Measurements from ENCODE around the gene AGFG1.

AGFG1 gene

GRCh38 chr2:227454323-227454860 lies 17.6 kb upstream of the AGFG1 start:
- no peak for DNase-seq (ENCODE audit: low read depth, low spot score)
- Histone ChIP-seq H3K9me3 (ENCODE audit: insufficient read depth, low read length) (no peaks in the 10 kb centered on the region), H3K4me3 (ENCODE audit: insufficient read length, low read depth) (no peak overlapping the region), H3K9ac (ENCODE audit: insufficient read length, low read depth) (no peak overlapping the region), H3K36me3 (ENCODE audit: insufficient read depth, insufficient read length, low read length) (no peaks in the 10 kb centered on the region), H3K4me1 (ENCODE audit: insufficient read depth, insufficient read length) (no peaks in the 10 kb centered on the region), H3K27me3 (ENCODE audit: insufficient read depth, insufficient read length) (no peaks in the 10 kb centered on the region)
- no peak for TF ChIP-seq SUZ12 (IDR thresholded peaks at IDR 0.05; ENCODE audit: extremely low read depth, insufficient read depth, insufficient read length)

- H3K36me3 ChIP-seq (ENCODE audit: insufficient read depth, insufficient read length, low read length), result no peaks in the 10 kb centered on the region
- H3K27me3 ChIP-seq (ENCODE audit: insufficient read depth, insufficient read length), result no peaks in the 10 kb centered on the region
- no peak overlapping the region for H3K9ac ChIP-seq (ENCODE audit: insufficient read length, low read depth)
- TF ChIP-seq SUZ12 (IDR thresholded peaks at IDR 0.05; ENCODE audit: extremely low read depth, insufficient read depth, insufficient read length), result no peak
- no peak for TF ChIP-seq YY1 (IDR thresholded peaks at IDR 0.05; ENCODE audit: insufficient read depth, insufficient read length)
- H3K4me3 ChIP-seq (ENCODE audit: insufficient read length, low read depth), result no peak overlapping the region
- H3K9me3 ChIP-seq (ENCODE audit: insufficient read depth, low read length), result no peaks in the 10 kb centered on the region
- DNase-seq (ENCODE audit: low read depth, low spot score), result no peak
- H3K4me1 ChIP-seq (ENCODE audit: insufficient read depth, insufficient read length), result no peaks in the 10 kb centered on the region
Measured at GRCh38 chr2:227455200-227455599, 16.8 kb upstream of the AGFG1 start.

- Histone ChIP-seq H3K9me3 (ENCODE audit: insufficient read depth, low read length) (no peaks in the 10 kb centered on the region), H3K27me3 (ENCODE audit: insufficient read depth, insufficient read length) (no peaks in the 10 kb centered on the region), H3K4me1 (ENCODE audit: insufficient read depth, insufficient read length) (no peaks in the 10 kb centered on the region), H3K4me3 (ENCODE audit: insufficient read length, low read depth) (no peak overlapping the region), H3K9ac (ENCODE audit: insufficient read length, low read depth) (no peak overlapping the region), H3K36me3 (ENCODE audit: insufficient read depth, insufficient read length, low read length) (no peaks in the 10 kb centered on the region)
- TF ChIP-seq YY1 (IDR thresholded peaks at IDR 0.05; ENCODE audit: insufficient read depth, insufficient read length) (no peak), SUZ12 (IDR thresholded peaks at IDR 0.05; ENCODE audit: extremely low read depth, insufficient read depth, insufficient read length) (no peak), ZNF274 (IDR thresholded peaks at IDR 0.05; ENCODE audit: low read depth, low read length) (no peak)
- DNase-seq (ENCODE audit: low read depth, low spot score), result no peak
Measured at GRCh38 chr2:227456102-227456501, 15.9 kb upstream of the AGFG1 start.

- Histone ChIP-seq H3K27me3 (ENCODE audit: insufficient read depth, insufficient read length) (no peaks in the 10 kb centered on the region), H3K9ac (ENCODE audit: insufficient read length, low read depth) (no peak overlapping the region), H3K4me1 (ENCODE audit: insufficient read depth, insufficient read length) (no peaks in the 10 kb centered on the region), H3K9me3 (ENCODE audit: insufficient read depth, low read length) (no peaks in the 10 kb centered on the region), H3K4me3 (ENCODE audit: insufficient read length, low read depth) (no peak overlapping the region), H3K36me3 (ENCODE audit: insufficient read depth, insufficient read length, low read length) (no peaks in the 10 kb centered on the region)
- TF ChIP-seq YY1 (IDR thresholded peaks at IDR 0.05; ENCODE audit: insufficient read depth, insufficient read length) (no peak), ZNF274 (IDR thresholded peaks at IDR 0.05; ENCODE audit: low read depth, low read length) (no peak), SUZ12 (IDR thresholded peaks at IDR 0.05; ENCODE audit: extremely low read depth, insufficient read depth, insufficient read length) (no peak)
- no peak for DNase-seq (ENCODE audit: low read depth, low spot score)
Measured at GRCh38 chr2:227456772-227457171, 15.2 kb upstream of the AGFG1 start.

- H3K27me3 ChIP-seq (ENCODE audit: insufficient read depth, insufficient read length), result no peaks in the 10 kb centered on the region
- no peak for DNase-seq (ENCODE audit: low read depth, low spot score)
- H3K36me3 ChIP-seq (ENCODE audit: insufficient read depth, insufficient read length, low read length), result no peaks in the 10 kb centered on the region
- no peak overlapping the region for H3K9ac ChIP-seq (ENCODE audit: insufficient read length, low read depth)
- H3K4me3 ChIP-seq (ENCODE audit: insufficient read length, low read depth), result no peak overlapping the region
- H3K9me3 ChIP-seq (ENCODE audit: insufficient read depth, low read length), result no peaks in the 10 kb centered on the region
- no peaks in the 10 kb centered on the region for H3K4me1 ChIP-seq (ENCODE audit: insufficient read depth, insufficient read length)
- no peak for TF ChIP-seq ZNF274 (IDR thresholded peaks at IDR 0.05; ENCODE audit: low read depth, low read length)
- TF ChIP-seq SUZ12 (IDR thresholded peaks at IDR 0.05; ENCODE audit: extremely low read depth, insufficient read depth, insufficient read length), result no peak
- TF ChIP-seq YY1 (IDR thresholded peaks at IDR 0.05; ENCODE audit: insufficient read depth, insufficient read length), result no peak
Measured at GRCh38 chr2:227460070-227460485, 11.9 kb upstream of the AGFG1 start.

- TF ChIP-seq SUZ12 (IDR thresholded peaks at IDR 0.05; ENCODE audit: extremely low read depth, insufficient read depth, insufficient read length), result no peak
- no peak for TF ChIP-seq ZNF274 (IDR thresholded peaks at IDR 0.05; ENCODE audit: low read depth, low read length)
- TF ChIP-seq YY1 (IDR thresholded peaks at IDR 0.05; ENCODE audit: insufficient read depth, insufficient read length), result no peak
- Histone ChIP-seq H3K4me3 (ENCODE audit: insufficient read length, low read depth) (no peak overlapping the region), H3K9me3 (ENCODE audit: insufficient read depth, low read length) (no peaks in the 10 kb centered on the region), H3K9ac (ENCODE audit: insufficient read length, low read depth) (no peak overlapping the region), H3K4me1 (ENCODE audit: insufficient read depth, insufficient read length) (no peaks in the 10 kb centered on the region), H3K27me3 (ENCODE audit: insufficient read depth, insufficient read length) (no peaks in the 10 kb centered on the region), H3K36me3 (ENCODE audit: insufficient read depth, insufficient read length, low read length) (no peaks in the 10 kb centered on the region)
- DNase-seq (ENCODE audit: low read depth, low spot score), result no peak
Measured at GRCh38 chr2:227460833-227461232, 11.1 kb upstream of the AGFG1 start.

GRCh38 chr2:227461811-227462461 lies 10.0 kb upstream of the AGFG1 start:
- H3K9ac ChIP-seq (ENCODE audit: insufficient read length, low read depth), result no peak overlapping the region
- no peak for DNase-seq (ENCODE audit: low read depth, low spot score)
- H3K27me3 ChIP-seq (ENCODE audit: insufficient read depth, insufficient read length), result no peaks in the 10 kb centered on the region
- TF ChIP-seq ZNF274 (IDR thresholded peaks at IDR 0.05; ENCODE audit: low read depth, low read length) (no peak), YY1 (IDR thresholded peaks at IDR 0.05; ENCODE audit: insufficient read depth, insufficient read length) (no peak), SUZ12 (IDR thresholded peaks at IDR 0.05; ENCODE audit: extremely low read depth, insufficient read depth, insufficient read length) (no peak)
- H3K4me3 ChIP-seq (ENCODE audit: insufficient read length, low read depth), result no peak overlapping the region
- peaks cover 4% of the 10 kb centered on the region for H3K4me1 ChIP-seq (ENCODE audit: insufficient read depth, insufficient read length)
- H3K9me3 ChIP-seq (ENCODE audit: insufficient read depth, low read length), result no peaks in the 10 kb centered on the region
- no peaks in the 10 kb centered on the region for H3K36me3 ChIP-seq (ENCODE audit: insufficient read depth, insufficient read length, low read length)
